K562 (cell line): ENCODE data around the gene ALOX5. TPM values are rescaled to one million over a fixed set of nuclear protein-coding genes. Genes with fewer than 3 reads are reported as not detected.

Experiments
- JUN ChIP-seq, 2 experiments: sonication (generic) in 1 of 2; formaldehyde crosslinking in 1 of 2; IDR thresholded peaks; 2 replicates each; pipeline versions ENCODE4 v1.6.1 to v1.8.0; 2012 to 2022; ENCODE audit warnings: borderline replicate concordance in 2 of 2, mild to moderate bottlenecking in 2 of 2, improper control_type of control experiment in 1 of 2, low read depth in 1 of 2, low read length in 1 of 2, missing genetic modification reagents in 1 of 2
- MAZ ChIP-seq, 2 experiments: fragments of 450-650 bp in 1 of 2; sonication (generic) in 1 of 2; formaldehyde crosslinking; IDR thresholded peaks in 1 of 2; conservative IDR thresholded peaks in 1 of 2; 2 replicates each; pipeline versions ENCODE4 v1.4.0 to v1.5.0; 2020; ENCODE audit warnings: mild to moderate bottlenecking in 1 of 2, missing genetic modification reagents in 1 of 2
- MCM5 ChIP-seq: fragments of 450-650 bp; IDR thresholded peaks from 2 replicates; pipeline ENCODE4 v1.6.1; 2016; ENCODE audit warnings: low read depth
- MEIS2 ChIP-seq: fragments of 450-650 bp; IDR thresholded peaks from 2 replicates; pipeline ENCODE4 v1.6.1; 2014; ENCODE audit warnings: mild to moderate bottlenecking; ENCODE audit not compliant: partially characterized antibody
- MTA1 ChIP-seq: fragments of 450-650 bp; IDR thresholded peaks from 2 replicates; pipeline ENCODE4 v1.6.1; 2017; ENCODE audit warnings: borderline replicate concordance
- NFYB ChIP-seq: IDR thresholded peaks from 2 replicates; pipeline ENCODE4 v1.6.1; 2011; ENCODE audit warnings: mild to moderate bottlenecking, moderate library complexity; ENCODE audit not compliant: insufficient read length; ENCODE audit errors: extremely low read depth
- PBX2 ChIP-seq, 2 experiments: IDR thresholded peaks in 1 of 2; conservative IDR thresholded peaks in 1 of 2; 2 replicates each; pipeline ENCODE4 v1.6.1; 2016; ENCODE audit warnings: low read depth in 2 of 2, mild to moderate bottlenecking in 1 of 2, missing compliant biosample characterization in 1 of 2, missing genetic modification characterization in 1 of 2, moderate library complexity in 1 of 2
- RCOR1 ChIP-seq, 2 experiments: IDR thresholded peaks; 2 replicates each; pipeline ENCODE4 v1.6.1; 2012; ENCODE audit warnings: low read depth in 2 of 2, low read length in 2 of 2, borderline replicate concordance in 1 of 2, improper control_type of control experiment in 1 of 2
- TEAD1 ChIP-seq, 2 experiments: fragments of 450-650 bp in 1 of 2; sonication (generic) in 1 of 2; formaldehyde crosslinking; IDR thresholded peaks; 2 replicates each; pipeline versions ENCODE4 v1.4.0 to v1.8.0; 2020 to 2022; ENCODE audit warnings: mild to moderate bottlenecking in 2 of 2, missing genetic modification reagents in 1 of 2
- ZNF79 ChIP-seq: fragments of 250-450 bp; sonication (Bioruptor Pico); IDR thresholded peaks from 2 replicates; pipeline ENCODE4 v1.4.0; 2020; ENCODE audit warnings: low read depth, mild to moderate bottlenecking, moderate library complexity
- polyA plus RNA-seq, 8 experiments: library from polyadenylated mRNA; depleted of rRNA in 4 of 8; stranded (reverse) in 5 of 8; unstranded in 3 of 8; fragments of >200 nt; fragmentation: Nextera tagmentation in 2 of 8; fragmentation: Illumina TruSeq in 1 of 8; extraction: Ambion mirVana in 2 of 8; extraction: Trizol in 1 of 8; gene quantifications; 2 replicates each; pipeline versions ENCODE4 v1.2.1 to v1.2.3, GENCODE V29; 2011 to 2014; ENCODE audit warnings: inconsistent platforms in 1 of 8, missing spikeins in 1 of 8
- total RNA-seq, 7 experiments: library from RNA; depleted of rRNA in 6 of 7; stranded (reverse); fragments of >200 nt in 6 of 7; fragmentation: Illumina TruSeq in 2 of 7; extraction: Trizol in 2 of 7; gene quantifications; 2 replicates each; pipeline versions ENCODE4 v1.2.1 to v1.2.3, GENCODE V29; 2011 to 2021; ENCODE audit warnings: low replicate concordance in 1 of 7
- TF ChIP-seq, protein P1 (sequence below): fragments of 450-650 bp; IDR thresholded peaks from 2 replicates; pipeline ENCODE4 v1.6.1; 2016
- TF ChIP-seq, protein P2 (sequence below): fragments of 450-650 bp; formaldehyde crosslinking; IDR thresholded peaks from 2 replicates; pipeline ENCODE4 v1.4.0; 2020; ENCODE audit warnings: mild to moderate bottlenecking, moderate library complexity

Gene ALOX5
- total and polyA plus RNA-seq, 9 of the 15 experiments (the other 6 are each of a cell fraction or from before 2014, with no cell fraction given) = 0.10 to 2.4 (median 1.4) TPM

- TF ChIP-seq RCOR1 (IDR thresholded peaks at IDR 0.05; ENCODE audit: borderline replicate concordance in 1 of 2, low read depth in 2 of 2, low read length in 2 of 2) (0 out of 4 replicates have a peak, but pooled peaks of 1 of the 2 experiments have one; percentile 23), PBX2 (CRISPR knock-in tag; IDR thresholded peaks at IDR 0.05; ENCODE audit: low read depth) (no peak), PBX2 (tag; conservative IDR thresholded peaks at IDR 0.05; ENCODE audit: low read depth) (peak; percentile 44), MAZ (CRISPR knock-in tag; conservative IDR thresholded peaks at IDR 0.05 in 1 of 2, IDR thresholded peaks at IDR 0.05 in 1 of 2) (0 out of 4 replicates have a peak, but pooled peaks of 1 of the 2 experiments have one; percentile 15), NFYB (peak; percentile 37), MTA1 (no peak), MEIS2 (peak; percentile 34), MCM5 (no peak), ZNF79 (CRISPR knock-in tag) (no peak), JUN (IDR thresholded peaks at IDR 0.05; ENCODE audit: borderline replicate concordance, low read depth, low read length) (no peak), JUN (CRISPR knock-in tag; IDR thresholded peaks at IDR 0.05; ENCODE audit: borderline replicate concordance) (no peak), TEAD1 (CRISPR knock-in tag; IDR thresholded peaks at IDR 0.05) (peak in 1 of 2 experiments; percentile 7; a peak in 1 of 4 replicates)
- TF ChIP-seq, protein P1, sequence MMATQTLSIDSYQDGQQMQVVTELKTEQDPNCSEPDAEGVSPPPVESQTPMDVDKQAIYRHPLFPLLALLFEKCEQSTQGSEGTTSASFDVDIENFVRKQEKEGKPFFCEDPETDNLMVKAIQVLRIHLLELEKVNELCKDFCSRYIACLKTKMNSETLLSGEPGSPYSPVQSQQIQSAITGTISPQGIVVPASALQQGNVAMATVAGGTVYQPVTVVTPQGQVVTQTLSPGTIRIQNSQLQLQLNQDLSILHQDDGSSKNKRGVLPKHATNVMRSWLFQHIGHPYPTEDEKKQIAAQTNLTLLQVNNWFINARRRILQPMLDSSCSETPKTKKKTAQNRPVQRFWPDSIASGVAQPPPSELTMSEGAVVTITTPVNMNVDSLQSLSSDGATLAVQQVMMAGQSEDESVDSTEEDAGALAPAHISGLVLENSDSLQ = 0 out of 2 replicates have a peak, but pooled peaks have one; percentile 42
- TF ChIP-seq, protein P2, sequence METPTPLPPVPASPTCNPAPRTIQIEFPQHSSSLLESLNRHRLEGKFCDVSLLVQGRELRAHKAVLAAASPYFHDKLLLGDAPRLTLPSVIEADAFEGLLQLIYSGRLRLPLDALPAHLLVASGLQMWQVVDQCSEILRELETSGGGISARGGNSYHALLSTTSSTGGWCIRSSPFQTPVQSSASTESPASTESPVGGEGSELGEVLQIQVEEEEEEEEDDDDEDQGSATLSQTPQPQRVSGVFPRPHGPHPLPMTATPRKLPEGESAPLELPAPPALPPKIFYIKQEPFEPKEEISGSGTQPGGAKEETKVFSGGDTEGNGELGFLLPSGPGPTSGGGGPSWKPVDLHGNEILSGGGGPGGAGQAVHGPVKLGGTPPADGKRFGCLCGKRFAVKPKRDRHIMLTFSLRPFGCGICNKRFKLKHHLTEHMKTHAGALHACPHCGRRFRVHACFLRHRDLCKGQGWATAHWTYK = peak; percentile 24; the same call in 1 of the 2 replicates
Measured at GRCh38 chr10:45408421-45409319, 34.7 kb downstream of the ALOX5 start (continued).
